ENCODE results near the gene PAOX.
"Not testable (repeated sequence)": the region's sequence is repeated elsewhere in the genome, so short reads cannot be mapped to it uniquely, and the experiment has no call there.

PAOX gene

DNA sequence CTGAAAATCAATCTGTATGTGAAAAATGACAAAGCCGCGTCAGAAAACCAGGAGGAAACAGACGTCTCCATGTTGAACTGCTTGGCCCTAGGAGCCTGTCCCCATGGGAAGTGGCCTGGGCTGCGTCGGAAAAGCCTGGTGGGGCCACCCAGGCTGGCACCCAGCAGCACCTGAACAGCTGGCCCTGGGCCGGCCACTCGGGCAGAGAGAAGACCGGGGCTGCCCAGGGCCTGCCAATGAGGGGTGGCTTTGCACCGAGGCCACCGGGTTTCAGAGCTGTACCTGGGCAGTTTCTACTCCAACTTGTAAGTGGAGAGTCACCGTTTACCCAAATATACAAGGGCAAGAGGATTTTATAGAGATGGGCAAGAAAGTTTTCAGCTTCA, 20.1 kb upstream of the PAOX start:
- Histone ChIP-seq H3K4me3 (ENCODE audit: low read depth in 1 of 2, low read length in 2 of 2) (no peak overlapping the region), H3K4me1 (ENCODE audit: control insufficient read depth in 1 of 2, insufficient read depth in 2 of 2, low read length in 2 of 2) (peaks cover 0 to 18% of the 10 kb centered on the region in 2 donors), H3K9me3 (ENCODE audit: control insufficient read depth in 1 of 2, low read length in 2 of 2) (no peaks in the 10 kb centered on the region), H3K27ac (ENCODE audit: low read length) (no peak overlapping the region), H3K36me3 (ENCODE audit: control insufficient read depth in 1 of 2, insufficient read depth in 2 of 2, low read length in 2 of 2) (peaks cover 6 to 27% of the 10 kb centered on the region in 2 donors), H3K27me3 (ENCODE audit: low read depth, low read length) (no peaks in the 10 kb centered on the region)

DNA sequence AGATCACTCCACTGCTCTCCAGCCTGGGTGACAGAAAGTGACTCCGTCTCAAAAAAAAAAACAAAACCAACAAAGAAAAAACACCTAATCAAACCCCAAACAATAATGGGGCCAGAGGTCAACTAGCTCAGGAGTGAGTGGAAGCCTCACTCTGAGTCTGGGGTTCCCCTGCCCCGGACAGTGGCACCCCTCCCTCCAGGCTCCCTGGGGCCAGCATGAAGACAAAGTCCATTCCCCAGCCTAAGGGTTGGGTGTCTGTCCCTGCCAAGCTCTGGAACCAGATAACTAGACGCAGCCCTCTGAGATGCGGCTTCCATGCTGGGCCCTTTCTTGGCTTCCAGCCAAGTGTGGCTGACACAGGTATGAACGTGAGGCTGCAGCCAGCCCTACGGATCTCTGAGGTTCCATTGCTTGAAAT, 19.5 kb upstream of the PAOX start:
- Histone ChIP-seq H3K36me3 (ENCODE audit: control insufficient read depth in 1 of 2, insufficient read depth in 2 of 2, low read length in 2 of 2) (peaks cover 10 to 32% of the 10 kb centered on the region in 2 donors), H3K9me3 (ENCODE audit: control insufficient read depth in 1 of 2, low read length in 2 of 2) (no peaks in the 10 kb centered on the region), H3K4me1 (ENCODE audit: control insufficient read depth in 1 of 2, insufficient read depth in 2 of 2, low read length in 2 of 2) (peaks cover 0 to 18% of the 10 kb centered on the region in 2 donors), H3K27ac (ENCODE audit: low read length) (no peak overlapping the region), H3K27me3 (ENCODE audit: low read depth, low read length) (no peaks in the 10 kb centered on the region), H3K4me3 (ENCODE audit: low read depth in 1 of 2, low read length in 2 of 2) (no peak overlapping the region)

DNA sequence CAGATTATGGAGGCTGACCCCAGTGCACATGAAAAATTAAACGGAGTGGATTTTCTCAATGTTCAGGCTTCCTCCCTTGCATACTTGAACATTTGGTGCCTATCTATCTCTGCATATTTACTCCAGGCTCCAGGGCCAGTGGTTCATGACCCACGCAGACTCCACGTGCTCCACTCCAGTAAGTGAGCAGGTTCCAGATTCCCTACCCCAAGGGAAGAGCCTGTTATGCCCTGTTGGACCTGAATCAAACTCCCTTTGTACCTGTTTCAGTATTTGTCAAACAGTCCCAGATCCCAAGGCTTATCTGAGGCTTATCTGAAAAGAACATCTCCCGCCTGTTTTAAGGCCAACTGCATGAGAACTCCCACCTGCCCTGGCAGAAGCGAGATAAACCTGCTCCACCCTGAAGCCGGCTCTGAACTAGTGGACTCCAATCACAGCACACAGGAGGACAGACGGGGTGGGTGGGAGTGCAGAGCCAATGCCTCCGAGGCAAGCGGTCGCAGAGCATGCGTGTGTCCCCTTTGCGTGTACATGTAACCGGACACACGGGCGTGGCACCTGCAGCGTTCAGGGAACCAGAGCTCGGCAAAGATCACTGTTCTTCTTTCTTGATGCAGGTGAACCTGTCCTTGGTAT, 19.0 kb upstream of the PAOX start:
- Histone ChIP-seq H3K27ac (ENCODE audit: low read length) (no peak overlapping the region), H3K9me3 (ENCODE audit: control insufficient read depth in 1 of 2, low read length in 2 of 2) (no peaks in the 10 kb centered on the region)

DNA sequence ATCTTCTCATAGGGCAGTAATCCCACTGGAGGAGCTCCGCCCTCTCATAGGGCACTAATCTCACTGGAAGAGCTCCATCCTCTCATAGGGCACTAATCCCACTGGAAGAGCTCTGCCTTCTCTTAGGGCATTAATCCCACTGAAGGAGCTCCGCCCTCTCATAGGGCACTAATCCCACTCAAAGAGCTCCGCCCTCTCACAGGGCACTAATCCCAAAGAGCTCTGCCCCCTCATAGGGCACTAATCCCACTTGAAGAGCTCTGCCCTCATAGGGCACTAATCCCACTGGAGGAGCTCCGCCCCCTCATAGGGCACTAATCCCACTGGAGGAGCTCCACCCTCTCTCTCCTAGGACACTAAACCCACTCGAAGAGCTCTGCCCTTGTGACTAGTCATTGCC, 17.8 kb upstream of the PAOX start:
- Histone ChIP-seq H3K27me3 (ENCODE audit: low read depth, low read length) (no peaks in the 10 kb centered on the region), H3K9me3 (ENCODE audit: control insufficient read depth in 1 of 2, low read length in 2 of 2) (no peaks in the 10 kb centered on the region), H3K27ac (ENCODE audit: low read length) (no peak overlapping the region), H3K4me1 (ENCODE audit: control insufficient read depth in 1 of 2, insufficient read depth in 2 of 2, low read length in 2 of 2) (peaks cover 0 to 16% of the 10 kb centered on the region in 2 donors), H3K36me3 (ENCODE audit: control insufficient read depth in 1 of 2, insufficient read depth in 2 of 2, low read length in 2 of 2) (peaks cover 26 to 49% of the 10 kb centered on the region in 2 donors), H3K4me3 (ENCODE audit: low read depth in 1 of 2, low read length in 2 of 2) (no peak overlapping the region)

More for the DNA sequence above, 19.0 kb upstream of the PAOX start:
- Histone ChIP-seq H3K27me3 (ENCODE audit: low read depth, low read length) (no peaks in the 10 kb centered on the region), H3K4me3 (ENCODE audit: low read depth in 1 of 2, low read length in 2 of 2) (no peak overlapping the region), H3K4me1 (ENCODE audit: control insufficient read depth in 1 of 2, insufficient read depth in 2 of 2, low read length in 2 of 2) (peaks cover 0 to 18% of the 10 kb centered on the region in 2 donors), H3K36me3 (ENCODE audit: control insufficient read depth in 1 of 2, insufficient read depth in 2 of 2, low read length in 2 of 2) (peaks cover 14 to 38% of the 10 kb centered on the region in 2 donors)

DNA sequence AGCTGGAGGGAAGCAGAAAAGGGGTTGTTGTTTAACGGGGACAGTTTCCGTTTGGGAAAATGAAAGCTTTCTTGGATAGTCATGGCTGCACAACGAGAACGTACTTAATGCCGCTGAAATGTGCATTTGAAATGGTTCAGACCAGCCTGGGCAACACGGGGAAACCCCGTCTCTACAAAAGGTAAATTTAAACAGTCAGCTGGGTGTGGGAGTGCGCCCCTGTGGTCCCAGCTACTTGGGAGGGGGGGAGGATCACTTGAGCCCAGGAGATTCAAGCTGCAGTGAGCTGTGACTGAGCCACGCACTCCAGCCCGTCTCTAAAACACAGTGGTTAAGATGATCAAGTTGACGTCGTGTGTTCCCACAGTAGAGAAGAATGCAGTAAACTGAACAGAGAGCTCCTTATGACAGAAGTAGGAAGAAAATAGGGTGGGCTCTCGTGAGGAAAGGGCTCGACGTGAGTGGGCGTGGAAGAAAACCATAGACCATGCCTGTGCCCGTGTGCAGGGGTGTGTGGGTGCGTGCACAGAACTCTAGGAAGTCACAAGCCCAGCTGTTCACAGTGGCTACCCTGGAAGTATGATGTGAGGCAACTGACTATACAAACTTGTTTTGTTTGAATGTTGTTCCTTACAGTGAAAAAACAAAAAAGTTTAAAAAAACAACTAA, 17.2 kb upstream of the PAOX start:
- Histone ChIP-seq H3K36me3 (ENCODE audit: control insufficient read depth in 1 of 2, insufficient read depth in 2 of 2, low read length in 2 of 2) (peaks cover 30 to 56% of the 10 kb centered on the region in 2 donors), H3K4me1 (ENCODE audit: control insufficient read depth in 1 of 2, insufficient read depth in 2 of 2, low read length in 2 of 2) (peaks cover 0 to 9% of the 10 kb centered on the region in 2 donors), H3K9me3 (ENCODE audit: control insufficient read depth in 1 of 2, low read length in 2 of 2) (no peaks in the 10 kb centered on the region), H3K4me3 (ENCODE audit: low read depth in 1 of 2, low read length in 2 of 2) (no peak overlapping the region), H3K27me3 (ENCODE audit: low read depth, low read length) (no peaks in the 10 kb centered on the region), H3K27ac (ENCODE audit: low read length) (no peak overlapping the region)

DNA sequence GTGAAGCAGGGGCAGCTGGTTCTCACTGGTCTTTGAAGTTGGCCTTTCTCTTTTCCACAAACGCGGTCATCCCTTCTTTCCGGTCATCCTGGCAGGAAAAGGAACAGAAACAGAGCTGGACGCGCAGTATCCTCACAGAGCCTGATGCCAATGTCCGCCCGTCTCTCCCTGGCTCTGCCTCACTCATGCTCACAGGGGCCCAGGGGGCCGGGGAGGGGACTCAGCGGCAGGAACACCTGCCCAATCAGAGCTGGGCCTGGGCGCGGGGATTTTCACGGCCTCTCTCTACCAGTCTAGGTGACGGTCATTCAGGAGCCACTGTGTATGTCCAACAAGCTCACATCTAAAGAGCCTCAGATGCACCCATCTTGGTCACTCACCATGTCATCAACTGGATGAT, 16.2 kb upstream of the PAOX start:
- peaks cover 30 to 57% of the 10 kb centered on the region in 2 donors for H3K36me3 ChIP-seq (ENCODE audit: control insufficient read depth in 1 of 2, insufficient read depth in 2 of 2, low read length in 2 of 2)

DNA sequence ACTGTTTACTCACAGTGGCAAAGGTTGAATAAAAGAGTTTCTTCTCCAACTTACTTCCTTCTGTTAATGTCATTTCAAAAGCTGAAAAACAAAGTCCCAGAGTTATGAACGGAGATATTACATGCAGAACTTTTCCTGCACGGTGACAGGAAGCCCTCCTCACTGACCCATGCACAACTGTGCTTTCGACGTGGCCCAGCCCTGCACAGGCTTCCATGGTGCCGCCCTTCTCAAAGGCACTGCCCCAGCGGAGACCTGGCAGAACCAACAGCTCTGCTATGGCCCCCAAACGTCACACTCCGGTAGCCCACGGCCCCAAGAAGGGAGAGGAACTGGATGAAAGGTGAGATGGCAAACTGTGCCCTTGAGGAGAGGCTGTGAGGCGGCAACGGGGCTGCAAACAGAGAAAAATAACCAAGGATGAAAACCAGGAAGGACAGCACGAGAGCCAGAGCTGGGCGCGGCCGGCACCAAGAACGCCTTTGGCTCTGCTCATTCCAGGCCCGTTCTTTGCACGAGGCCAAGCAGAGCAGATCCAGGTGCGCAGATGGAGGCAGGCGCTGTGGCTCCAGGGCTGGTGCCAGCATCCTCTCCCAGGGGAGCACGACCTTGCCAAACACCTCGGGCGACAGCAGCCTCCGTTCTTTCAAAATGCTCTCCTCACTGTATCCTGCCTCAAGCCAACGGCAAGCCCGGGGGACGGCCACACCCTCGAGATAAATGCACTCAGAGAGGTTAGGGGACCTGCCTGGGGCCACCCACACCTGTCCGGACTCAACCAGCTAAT, 14.2 kb upstream of the PAOX start:
- Histone ChIP-seq H3K9me3 (ENCODE audit: control insufficient read depth in 1 of 2, low read length in 2 of 2) (no peaks in the 10 kb centered on the region), H3K27me3 (ENCODE audit: low read depth, low read length) (no peaks in the 10 kb centered on the region), H3K4me3 (ENCODE audit: low read depth in 1 of 2, low read length in 2 of 2) (no peak overlapping the region), H3K36me3 (ENCODE audit: control insufficient read depth in 1 of 2, insufficient read depth in 2 of 2, low read length in 2 of 2) (peaks cover 47 to 76% of the 10 kb centered on the region in 2 donors), H3K4me1 (ENCODE audit: control insufficient read depth in 1 of 2, insufficient read depth in 2 of 2, low read length in 2 of 2) (no peaks in the 10 kb centered on the region), H3K27ac (ENCODE audit: low read length) (no peak overlapping the region)

More for the DNA sequence above, 16.2 kb upstream of the PAOX start:
- Histone ChIP-seq H3K4me3 (ENCODE audit: low read depth in 1 of 2, low read length in 2 of 2) (no peak overlapping the region), H3K27ac (ENCODE audit: low read length) (no peak overlapping the region), H3K9me3 (ENCODE audit: control insufficient read depth in 1 of 2, low read length in 2 of 2) (no peaks in the 10 kb centered on the region), H3K4me1 (ENCODE audit: control insufficient read depth in 1 of 2, insufficient read depth in 2 of 2, low read length in 2 of 2) (no peaks in the 10 kb centered on the region), H3K27me3 (ENCODE audit: low read depth, low read length) (no peaks in the 10 kb centered on the region)

DNA sequence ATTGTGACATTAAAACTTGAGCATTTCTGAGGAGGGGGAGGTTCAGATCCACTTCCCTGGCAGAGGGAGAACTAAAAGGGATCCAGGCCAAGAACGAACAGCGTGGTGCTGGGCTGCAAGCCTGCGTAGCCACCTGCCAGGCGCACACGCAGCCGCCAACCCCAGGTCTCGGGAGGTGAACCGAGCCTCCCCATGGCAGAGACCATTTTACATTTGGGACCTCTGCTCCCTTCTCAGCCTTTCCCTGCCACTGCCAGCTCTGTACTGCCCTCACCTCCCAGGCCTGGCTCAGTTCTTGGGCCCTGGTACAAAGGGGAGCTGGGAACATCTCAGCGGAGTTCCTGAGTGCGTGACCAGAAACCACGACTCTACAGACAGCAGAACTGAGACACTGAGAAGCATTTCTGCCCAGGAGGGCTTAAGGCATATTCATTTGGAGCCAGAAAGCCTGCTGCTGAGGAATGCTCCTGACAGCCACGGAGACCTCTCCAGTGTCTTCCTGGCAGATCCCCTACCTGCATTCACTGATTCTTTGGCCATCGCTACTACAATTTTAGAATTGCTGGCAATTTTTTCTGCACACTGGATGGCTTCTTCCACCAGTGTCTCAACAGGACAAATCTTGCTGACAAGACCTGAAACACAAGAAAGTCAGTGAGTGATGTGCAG, 13.5 kb upstream of the PAOX start:
- Histone ChIP-seq H3K4me1 (ENCODE audit: control insufficient read depth in 1 of 2, insufficient read depth in 2 of 2, low read length in 2 of 2) (no peaks in the 10 kb centered on the region), H3K9me3 (ENCODE audit: control insufficient read depth in 1 of 2, low read length in 2 of 2) (no peaks in the 10 kb centered on the region), H3K27me3 (ENCODE audit: low read depth, low read length) (no peaks in the 10 kb centered on the region), H3K4me3 (ENCODE audit: low read depth in 1 of 2, low read length in 2 of 2) (no peak overlapping the region), H3K27ac (ENCODE audit: low read length) (no peak overlapping the region), H3K36me3 (ENCODE audit: control insufficient read depth in 1 of 2, insufficient read depth in 2 of 2, low read length in 2 of 2) (peaks cover 54 to 83% of the 10 kb centered on the region in 2 donors)

DNA sequence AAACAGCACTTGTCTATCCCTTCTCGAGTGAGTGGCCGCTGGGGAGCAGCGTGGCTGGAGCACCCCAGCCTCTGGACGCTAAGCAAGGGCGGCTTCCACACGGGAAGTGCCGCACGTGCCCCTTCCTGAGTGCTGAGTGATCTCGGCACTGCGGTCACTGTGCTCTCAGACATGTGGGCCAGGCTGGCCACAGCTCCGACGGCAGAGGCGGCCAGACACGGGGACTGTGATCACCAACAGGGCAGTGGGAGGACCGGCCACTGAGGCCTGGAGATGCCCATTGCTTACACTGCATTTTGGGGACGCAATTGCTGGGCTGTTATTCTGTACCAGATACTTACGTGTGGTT, 13.0 kb upstream of the PAOX start:
- no peaks in the 10 kb centered on the region for H3K27me3 ChIP-seq (ENCODE audit: low read depth, low read length)
- no peaks in the 10 kb centered on the region for H3K9me3 ChIP-seq (ENCODE audit: control insufficient read depth in 1 of 2, low read length in 2 of 2)
- H3K4me1 ChIP-seq (ENCODE audit: control insufficient read depth in 1 of 2, insufficient read depth in 2 of 2, low read length in 2 of 2), result no peaks in the 10 kb centered on the region
- H3K36me3 ChIP-seq (ENCODE audit: control insufficient read depth in 1 of 2, insufficient read depth in 2 of 2, low read length in 2 of 2), result peaks cover 55 to 84% of the 10 kb centered on the region in 2 donors
- H3K27ac ChIP-seq (ENCODE audit: low read length), result no peak overlapping the region
- H3K4me3 ChIP-seq (ENCODE audit: low read depth in 1 of 2, low read length in 2 of 2), result no peak overlapping the region

DNA sequence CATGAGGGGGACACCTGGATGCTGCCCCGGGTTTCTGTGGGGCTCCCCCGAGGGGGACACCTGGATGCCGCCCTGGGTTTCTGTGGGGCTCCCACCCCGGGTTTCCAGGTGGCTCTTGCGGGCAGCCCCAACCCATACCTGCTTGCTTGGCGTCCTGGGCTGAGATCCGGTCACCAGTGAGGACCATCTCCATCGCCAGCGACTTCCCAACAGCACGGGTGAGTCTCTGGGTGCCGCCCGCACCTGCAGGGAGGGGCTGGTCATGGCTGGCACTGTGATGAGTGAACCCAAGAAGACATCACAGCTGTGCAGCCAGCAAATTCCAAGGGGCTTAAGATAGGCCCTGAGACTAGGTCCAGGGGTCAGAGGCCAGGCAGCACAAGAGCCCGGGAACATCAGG, 12.3 kb upstream of the PAOX start:
- no peak overlapping the region for H3K4me3 ChIP-seq (ENCODE audit: low read depth in 1 of 2, low read length in 2 of 2)
- no peaks in the 10 kb centered on the region for H3K9me3 ChIP-seq (ENCODE audit: control insufficient read depth in 1 of 2, low read length in 2 of 2)
- H3K36me3 ChIP-seq (ENCODE audit: control insufficient read depth in 1 of 2, insufficient read depth in 2 of 2, low read length in 2 of 2), result peaks cover 55 to 82% of the 10 kb centered on the region in 2 donors
- no peaks in the 10 kb centered on the region for H3K27me3 ChIP-seq (ENCODE audit: low read depth, low read length)
- H3K27ac ChIP-seq (ENCODE audit: low read length), result no peak overlapping the region
- peaks cover 0 to under 1% of the 10 kb centered on the region in 2 donors for H3K4me1 ChIP-seq (ENCODE audit: control insufficient read depth in 1 of 2, insufficient read depth in 2 of 2, low read length in 2 of 2)

DNA sequence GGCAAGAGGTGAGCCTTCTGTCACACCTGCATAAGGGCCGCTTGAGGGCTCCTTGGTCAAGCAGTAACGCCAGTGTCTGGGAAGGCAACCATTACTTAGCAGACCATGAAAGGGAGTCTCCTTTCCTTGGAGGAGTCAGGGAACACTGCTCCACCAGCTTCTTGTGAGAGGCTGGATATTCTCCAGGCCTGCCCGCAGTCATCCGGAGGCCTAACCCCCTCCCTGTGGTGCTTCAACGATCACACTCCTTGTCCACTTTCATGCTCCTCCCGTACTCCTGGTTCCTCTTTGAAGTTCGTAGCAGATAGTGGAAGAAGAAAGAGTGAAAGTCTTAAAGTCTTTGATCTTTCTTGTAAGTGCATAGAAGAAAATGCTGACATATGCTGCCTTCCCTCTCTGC, 11.6 kb upstream of the PAOX start:
- H3K4me1 ChIP-seq (ENCODE audit: control insufficient read depth in 1 of 2, insufficient read depth in 2 of 2, low read length in 2 of 2); H3K9me3 ChIP-seq (ENCODE audit: control insufficient read depth in 1 of 2, low read length in 2 of 2): not testable (repeated sequence)

More for the DNA sequence above, 11.6 kb upstream of the PAOX start:
- H3K27me3 ChIP-seq (ENCODE audit: low read depth, low read length); H3K27ac ChIP-seq (ENCODE audit: low read length); H3K4me3 ChIP-seq (ENCODE audit: low read depth in 1 of 2, low read length in 2 of 2): not testable (repeated sequence)
- peaks cover 50 to 75% of the 10 kb centered on the region in 2 donors for H3K36me3 ChIP-seq (ENCODE audit: control insufficient read depth in 1 of 2, insufficient read depth in 2 of 2, low read length in 2 of 2)

Measured in muscle layer of duodenum (tissue), 2 donors.